CD4-positive, alpha-beta T cell treated with Interleukin-17A for 4 hours (primary cell): Measurements from ENCODE around the gene CDC14B.

Source experiments
- DNase-seq: peaks from one replicate; pipeline ENCODE4 v3.0.0-alpha.2; 2020; ENCODE audit warnings: mixed read lengths

CDC14B gene

GRCh38 chr9:96500696-96501632 lies 118.7 kb downstream of the CDC14B start:
- DNase-seq: no peak

DNA sequence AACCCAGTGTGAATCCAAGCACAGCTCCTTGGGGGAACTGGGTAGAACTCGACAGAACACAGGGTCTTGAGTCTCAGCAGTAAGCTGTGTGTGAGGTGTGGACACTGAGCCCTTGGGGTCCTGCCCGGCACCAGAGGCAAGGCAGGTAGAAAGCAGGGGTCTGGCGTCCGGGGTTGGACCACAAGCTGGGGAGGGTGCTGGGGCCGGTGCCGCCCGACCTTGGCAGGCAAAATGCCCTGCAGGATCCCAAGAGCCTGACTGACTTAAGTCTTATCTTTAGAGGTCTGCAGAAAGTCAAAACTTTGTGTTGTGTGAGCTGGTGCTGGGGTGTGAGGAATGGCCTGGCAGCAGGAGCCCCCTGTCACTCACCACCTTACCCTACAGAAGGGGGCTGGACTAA lies 120.4 kb downstream of the CDC14B start:
- no peak for DNase-seq

DNA sequence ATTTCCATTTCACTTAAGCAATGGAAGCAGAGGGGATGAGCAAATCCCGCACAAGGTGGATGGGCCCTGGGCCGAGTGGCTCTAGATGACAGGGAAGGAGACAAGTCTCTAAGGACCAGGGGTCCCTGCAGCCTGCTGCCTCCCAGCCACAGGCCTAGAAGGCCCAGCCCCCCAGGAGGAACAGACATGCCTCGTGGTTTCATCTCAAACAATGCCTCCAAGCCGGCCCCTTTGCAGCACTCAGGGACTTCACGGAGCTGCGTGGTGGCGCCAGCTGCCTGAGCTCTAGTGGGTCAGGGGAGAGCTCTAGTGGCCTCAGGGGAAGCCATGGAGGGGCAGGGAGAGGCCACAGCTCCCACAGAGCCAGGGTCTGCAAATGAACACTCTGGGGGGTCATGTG lies 120.8 kb downstream of the CDC14B start:
- DNase-seq: no peak

DNA sequence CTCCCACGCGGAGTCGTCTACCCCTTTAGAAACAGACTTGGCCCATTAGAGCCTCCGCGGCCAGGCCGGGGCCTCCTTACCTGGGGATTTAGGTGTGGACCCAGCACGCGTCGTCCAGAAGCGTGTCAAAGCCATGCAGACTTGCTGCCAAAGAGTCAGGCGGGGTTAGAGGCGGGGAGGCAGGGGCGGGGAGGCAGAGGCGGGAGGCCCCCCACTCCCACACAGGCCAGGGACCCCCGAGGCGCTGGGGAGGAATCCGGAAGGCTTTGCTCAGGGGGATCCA lies 122.6 kb downstream of the CDC14B start:
- no peak for DNase-seq

DNA sequence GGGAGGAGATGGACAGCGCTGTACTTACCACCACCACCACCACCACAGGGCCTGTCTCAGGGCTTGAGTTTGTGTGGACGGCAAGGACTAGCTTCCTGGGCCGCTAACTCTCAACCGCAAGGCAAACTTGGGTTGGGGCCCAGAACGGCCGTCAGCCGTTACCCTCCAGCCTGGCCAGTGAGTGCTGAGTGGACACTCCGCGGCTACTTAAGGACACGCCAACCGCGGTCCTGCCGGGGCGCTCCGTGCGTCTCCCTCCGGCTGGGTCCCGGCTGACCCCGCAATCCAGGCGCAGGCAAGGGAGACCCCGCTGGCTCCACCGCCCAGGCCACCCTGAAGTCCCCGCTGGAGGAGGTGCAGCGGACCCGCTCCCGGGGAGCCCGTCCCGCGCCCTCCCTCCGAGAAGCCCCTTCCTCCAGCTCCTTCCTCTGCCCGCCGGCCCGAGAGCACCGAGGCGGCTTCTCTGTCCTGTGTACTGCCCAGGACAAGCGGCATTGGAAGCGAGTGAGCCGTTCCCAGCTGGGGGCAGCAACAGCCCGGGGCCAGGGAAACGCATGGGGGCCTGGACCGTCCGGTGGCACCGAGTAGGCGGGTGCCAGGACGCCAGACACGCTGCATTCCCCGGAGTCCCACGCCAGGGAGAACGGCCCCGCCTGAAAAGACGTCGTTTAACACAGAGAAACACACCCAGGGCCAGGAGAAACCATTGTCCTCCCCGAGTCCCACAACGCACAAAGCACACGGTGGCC lies 123.1 kb downstream of the CDC14B start:
- no peak for DNase-seq

DNA sequence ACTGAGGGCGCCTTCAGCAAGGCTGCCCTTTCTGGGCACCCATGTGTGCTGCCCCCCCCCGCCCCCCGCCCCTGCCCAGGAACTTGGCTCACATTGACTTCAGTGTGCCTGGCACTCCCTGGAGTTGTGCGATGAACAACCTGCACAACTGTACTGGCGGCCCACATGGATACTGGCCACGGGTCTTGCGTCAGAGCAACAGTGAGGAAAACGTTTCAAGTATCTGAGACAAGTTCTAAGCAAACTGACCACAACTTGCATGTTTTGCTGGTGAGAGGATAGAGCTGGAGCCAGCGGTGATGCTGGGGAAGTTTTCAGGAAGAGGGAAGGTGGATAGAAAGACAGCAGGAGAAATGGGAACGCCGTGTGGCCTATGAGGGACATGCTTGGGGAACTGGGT lies 124.3 kb downstream of the CDC14B start:
- DNase-seq: no peak

- DNase-seq: no peak
These were observed 125.3 kb downstream of the CDC14B start for GRCh38 chr9:96494215-96494800.

- DNase-seq: no peak
These were observed 125.9 kb downstream of the CDC14B start for GRCh38 chr9:96493757-96494156.

DNA sequence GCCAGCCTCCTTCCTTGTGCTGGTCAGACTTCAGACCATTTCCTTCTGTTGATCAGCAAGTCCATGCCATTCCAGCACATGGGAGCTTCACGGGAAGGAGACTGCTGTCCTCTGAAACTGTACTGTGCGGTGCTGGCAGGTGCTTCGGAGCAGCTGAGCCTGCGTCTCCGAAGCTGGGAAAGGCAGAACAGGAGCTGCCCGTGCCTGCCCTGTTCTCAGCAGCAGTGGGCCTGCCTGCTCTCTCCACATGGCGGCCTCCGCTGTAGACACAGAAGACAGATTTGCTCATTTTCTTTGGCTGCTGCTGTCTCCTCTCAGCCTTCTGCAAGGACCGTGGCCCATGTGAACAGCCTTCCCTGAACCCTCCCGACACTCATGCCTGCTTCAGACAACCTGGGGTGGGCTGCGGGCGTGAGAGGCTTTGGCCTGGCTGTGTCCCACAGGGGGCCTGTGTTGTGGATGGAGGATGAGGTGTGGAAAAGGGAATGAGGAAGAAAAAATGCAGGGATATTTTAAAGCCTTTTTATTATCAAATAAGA lies 126.6 kb downstream of the CDC14B start:
- DNase-seq: no peak

DNA sequence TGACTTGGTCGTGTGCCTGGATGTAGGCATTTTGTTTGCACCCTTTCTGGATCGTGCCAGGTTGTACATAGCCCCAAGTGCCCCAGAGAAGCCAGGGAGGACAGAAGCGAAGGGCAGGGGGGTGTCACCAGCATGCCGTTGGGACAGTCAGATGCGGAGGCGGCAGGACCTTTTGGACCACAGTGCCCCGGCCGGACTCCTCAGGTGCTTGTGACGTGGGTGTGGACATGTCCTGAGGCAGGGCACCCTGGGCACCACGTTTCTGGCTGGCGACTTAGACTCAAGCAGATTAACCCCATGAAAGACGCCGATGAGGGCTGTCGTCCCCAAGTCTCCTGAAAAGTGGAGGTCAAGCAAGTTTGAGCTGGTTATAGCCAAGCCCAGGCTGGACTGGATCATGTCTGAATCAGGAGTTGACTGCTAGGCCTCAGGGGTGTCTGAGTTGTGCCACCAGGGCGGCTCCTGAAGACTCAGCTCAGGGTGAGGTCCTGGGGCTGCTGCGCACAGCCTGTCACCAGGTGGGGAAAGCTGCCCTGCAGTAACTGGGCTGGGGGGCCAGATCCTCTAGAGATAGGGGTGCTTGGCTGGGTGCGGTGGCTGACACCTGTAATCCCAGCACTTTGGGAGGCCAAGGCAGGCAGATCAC lies 127.6 kb downstream of the CDC14B start:
- no peak for DNase-seq

GRCh38 chr9:96491079-96491879 lies 128.4 kb downstream of the CDC14B start:
- peak; percentile 27 for DNase-seq

GRCh38 chr9:96490534-96491078 lies 129.0 kb downstream of the CDC14B start:
- DNase-seq: no peak

DNA sequence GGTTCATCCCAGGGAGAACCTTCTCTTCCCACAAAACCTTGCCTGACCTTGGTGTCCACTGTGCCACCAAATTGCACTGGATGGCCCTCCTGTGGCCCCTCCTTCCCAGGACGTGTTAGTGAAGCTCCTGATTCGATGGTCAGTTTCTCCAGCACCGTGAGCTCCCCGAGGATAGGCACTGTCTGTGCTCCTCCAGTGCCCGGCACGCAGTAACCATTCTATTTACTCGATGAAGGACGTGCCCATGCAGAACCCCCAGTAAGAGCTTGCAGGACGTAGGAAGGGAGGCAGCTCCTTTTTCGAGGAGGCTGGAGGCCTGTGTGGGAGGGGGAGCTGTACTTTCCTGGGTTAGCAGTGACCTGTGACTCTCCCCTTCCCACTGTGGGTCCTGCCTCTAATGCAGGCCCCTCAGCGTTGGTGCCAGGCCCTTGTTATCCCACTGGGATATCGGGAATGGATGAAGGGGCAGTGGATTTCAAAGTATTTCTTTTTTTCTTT lies 130.1 kb downstream of the CDC14B start:
- DNase-seq: no peak

DNA sequence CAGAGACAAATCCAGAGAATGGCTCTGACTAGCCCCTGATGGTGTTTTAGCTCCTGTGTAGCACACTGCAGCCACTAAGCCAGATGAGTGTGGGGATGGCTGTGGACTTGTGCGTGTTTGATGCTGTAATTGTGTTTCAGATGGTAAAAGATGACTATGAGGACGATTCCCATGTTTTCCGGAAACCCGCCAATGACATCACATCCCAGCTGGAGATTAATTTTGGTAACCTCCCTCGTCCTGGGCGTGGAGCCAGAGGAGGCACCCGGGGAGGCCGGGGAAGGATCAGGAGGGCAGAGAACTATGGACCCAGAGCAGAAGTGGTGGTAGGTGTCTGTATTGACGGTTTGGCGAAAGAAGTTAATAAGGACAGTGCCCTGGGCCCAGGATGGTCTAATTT lies 131.7 kb downstream of the CDC14B start:
- no peak for DNase-seq

GRCh38 chr9:96487029-96487396 lies 132.6 kb downstream of the CDC14B start:
- no peak for DNase-seq

- no peak for DNase-seq
These were observed 133.1 kb downstream of the CDC14B start for GRCh38 chr9:96486386-96487028.

GRCh38 chr9:96485280-96485679 lies 134.4 kb downstream of the CDC14B start:
- no peak for DNase-seq

- DNase-seq: no peak
These were observed 135.1 kb downstream of the CDC14B start for GRCh38 chr9:96484521-96484931.

DNA sequence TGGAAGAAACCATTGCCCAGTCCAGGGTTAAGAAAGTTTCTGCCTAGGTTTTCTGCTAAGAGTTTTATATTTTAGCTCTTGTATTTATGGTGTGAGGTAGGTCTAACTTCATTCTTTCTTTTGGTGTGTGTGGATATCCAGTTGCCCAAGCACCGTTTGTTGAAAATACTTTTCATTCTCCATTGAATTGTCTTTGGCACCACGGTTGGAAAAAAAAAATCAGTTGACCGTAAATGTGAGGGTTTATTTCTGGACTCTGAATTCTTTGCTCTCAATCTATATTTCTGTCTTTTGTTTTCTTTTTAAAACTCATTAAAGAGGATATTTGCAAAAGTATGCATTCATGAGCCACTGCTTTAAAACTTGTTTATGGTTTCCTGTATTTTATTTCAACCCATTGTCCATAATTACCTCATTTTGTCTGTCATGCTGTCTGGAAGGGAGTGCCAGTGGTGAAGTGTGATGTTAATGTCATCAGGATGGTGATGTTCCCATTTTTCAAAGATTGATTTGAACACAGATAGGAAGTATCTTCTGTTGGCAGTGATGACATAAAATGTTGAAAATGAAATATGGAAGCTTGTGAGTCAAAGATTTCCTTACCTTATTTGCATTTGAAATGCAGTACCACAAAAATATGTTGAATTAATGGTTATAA lies 135.8 kb downstream of the CDC14B start:
- no peak for DNase-seq

GRCh38 chr9:96483197-96483596 lies 136.4 kb downstream of the CDC14B start:
- no peak for DNase-seq

DNA sequence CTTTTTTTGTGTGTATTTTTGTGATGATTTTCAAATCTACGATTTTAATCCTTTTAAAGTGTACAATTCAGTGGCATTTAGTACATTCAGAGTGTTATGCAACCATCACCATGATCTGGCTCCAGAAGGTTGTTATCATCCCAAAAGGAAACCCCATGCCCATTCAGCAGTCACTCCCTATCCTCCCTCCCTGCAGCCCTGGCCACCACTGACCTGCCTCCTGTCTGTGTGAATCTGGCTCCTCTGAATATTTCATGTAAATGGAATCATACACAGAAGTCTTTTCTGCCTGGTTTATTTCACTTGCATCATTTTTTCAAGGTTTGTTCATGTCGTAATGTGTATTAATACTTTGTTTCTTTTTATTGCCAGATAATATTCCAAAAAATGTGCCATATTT lies 137.2 kb downstream of the CDC14B start:
- DNase-seq: no peak
